ENCODE results near the gene NEDD8.

Gene NEDD8

DNA sequence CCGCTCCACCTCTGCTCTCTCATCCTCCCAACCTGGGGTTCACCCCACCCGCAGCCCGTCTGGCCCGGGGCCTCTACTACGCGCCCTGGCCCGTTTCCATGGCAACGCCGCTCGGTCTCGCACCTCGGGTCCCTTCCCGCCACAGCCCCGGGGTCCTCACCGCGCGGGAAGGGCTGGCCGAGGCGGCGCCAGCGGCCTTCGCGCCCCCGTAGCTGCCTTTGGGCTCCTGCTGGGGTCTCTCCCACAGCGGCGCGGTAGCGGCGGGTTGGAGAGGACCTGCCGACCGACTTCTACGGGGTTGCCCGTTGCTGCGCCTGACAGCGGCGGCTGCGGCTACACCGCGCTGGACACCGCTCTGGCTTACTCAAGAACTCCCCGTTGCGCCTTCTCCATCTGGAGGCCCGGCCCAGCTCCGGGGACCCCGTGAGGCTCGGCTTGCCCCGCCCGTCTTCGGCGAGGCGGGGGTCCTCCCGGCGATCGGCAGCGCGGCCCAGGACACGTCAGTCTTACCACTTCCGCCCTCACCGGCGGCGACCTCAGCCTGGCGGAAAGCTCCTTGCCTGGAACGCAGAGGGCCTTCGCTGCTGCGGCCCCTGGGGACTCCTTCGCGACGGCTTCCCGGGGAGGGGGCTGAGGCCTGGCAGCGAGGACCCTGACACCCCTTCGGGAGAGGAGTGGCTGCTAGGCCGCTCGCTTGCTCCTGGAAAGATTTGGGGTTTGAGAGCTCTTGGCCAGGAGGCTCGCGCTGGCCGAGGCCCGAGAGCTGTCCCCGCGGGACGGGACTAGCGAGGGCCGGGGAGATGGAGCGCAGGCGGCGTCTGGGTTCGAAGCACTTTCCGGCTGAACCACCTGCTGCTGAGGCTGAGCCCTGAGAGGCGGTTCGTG lies 36.7 kb downstream of the NEDD8 start, which contains the start of gene TM9SF1:
TSS of gene TM9SF1 (minus strand) at position 256 of the 885 bp plus-strand sequence. CDS start 422 bp downstream, outside the sequence.
- peak; percentile 84 to 85 for DNase-seq

DNA sequence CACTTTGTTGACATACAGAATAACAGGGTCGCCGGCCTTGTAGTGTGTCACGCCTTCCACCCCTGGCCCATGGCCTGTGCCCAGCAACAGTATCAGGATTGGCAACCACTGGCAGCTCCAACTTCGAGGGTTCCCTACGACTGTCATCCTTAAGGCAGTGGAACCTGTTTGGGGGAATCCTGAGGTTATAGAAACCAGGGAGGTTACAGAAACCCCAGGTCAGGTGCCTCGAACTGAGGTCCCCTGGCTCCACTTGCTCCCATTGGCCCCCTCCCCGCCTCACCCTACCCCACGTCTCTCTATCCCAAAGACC lies 37.3 kb downstream of the NEDD8 start:
- no peak for DNase-seq

DNA sequence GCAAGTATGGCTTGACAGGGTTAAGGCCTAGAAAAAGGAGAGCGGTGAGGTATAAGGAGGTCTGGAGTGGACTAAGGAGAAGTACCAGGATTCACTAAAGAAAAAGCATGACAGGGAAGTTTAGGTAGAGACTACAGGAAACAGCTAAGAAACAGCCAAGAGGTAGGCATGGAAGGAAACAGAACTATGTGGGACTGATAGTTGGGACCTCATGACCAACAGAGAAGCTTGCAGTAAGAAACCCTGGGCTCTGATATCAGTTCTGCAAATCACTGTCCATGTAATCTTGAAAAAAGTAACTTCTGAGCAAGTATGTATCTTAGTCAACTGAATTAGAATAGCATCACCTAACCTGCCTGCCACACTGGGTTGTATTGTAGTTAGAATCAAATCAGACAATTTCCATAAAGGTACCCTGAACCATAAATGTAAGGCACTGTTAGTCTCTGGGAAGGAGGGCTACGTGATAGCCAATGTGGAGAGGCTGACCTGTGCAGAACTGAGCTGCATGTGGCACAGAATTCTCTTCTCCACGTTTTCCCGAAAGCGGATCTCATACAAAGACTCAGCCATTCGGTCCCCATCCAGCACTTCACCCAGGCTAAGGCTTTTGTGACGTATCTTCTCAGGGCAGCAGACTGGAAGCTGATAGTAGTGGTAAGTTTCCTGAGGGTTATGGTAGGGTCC lies 37.8 kb downstream of the NEDD8 start:
- no peak for DNase-seq

DNA sequence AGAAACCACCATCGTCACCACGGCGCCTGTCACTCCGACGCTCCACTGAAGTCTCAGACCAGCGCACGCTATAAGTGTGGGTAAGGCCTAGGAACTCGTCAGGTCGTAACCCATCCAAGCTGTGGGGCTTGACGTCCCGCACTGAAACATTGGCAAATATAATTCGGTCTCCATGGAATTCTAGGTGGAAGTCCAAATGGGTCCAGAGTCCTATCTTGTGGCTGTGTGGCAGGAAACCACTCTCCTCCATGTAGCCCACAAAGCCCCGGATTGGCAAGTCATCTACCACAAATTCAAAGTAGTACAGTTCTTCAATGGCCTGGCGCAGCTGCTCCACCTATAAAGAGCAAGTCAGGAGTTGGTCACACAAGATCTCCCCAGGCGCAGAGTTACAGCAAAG lies 39.2 kb downstream of the NEDD8 start:
- no peak for DNase-seq

DNA sequence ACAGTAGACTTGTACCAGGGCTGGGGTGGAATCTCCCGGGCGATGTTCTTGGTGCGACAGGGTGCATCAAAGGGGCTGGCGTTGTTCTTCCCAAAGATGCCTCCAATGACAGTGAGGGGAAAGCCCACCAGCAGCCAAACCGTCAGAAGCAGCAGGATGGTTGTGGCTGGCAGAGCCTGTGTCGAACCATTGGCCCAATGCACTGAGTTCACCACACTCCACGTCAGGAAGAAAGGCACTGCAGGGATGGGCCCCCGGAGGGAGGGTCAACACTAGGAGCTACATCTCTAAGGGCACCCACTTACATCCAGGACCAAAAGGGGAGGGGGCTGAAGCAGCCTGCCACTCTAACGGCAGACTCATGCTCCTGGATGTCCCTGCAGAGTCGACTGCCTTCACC lies 41.8 kb downstream of the NEDD8 start:
- DNase-seq: no peak

DNA sequence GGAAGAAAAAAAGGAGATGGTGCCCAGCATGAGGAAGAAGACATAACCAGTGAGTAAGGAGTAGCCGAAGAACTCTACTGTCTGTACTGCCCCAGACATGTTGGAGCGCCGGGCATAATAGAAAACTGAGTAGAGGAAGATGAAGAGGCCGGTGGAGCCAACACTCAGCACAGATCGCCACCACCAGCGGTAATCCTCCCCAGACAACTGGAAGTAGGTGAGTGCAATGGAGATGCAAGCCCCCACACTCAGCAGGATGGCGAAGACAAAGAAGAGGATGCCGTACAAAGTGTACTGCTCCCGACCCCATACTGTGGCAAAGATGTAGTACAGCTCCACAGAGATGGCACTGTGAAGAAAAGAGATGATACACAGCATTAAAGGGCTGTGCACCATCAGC lies 42.7 kb downstream of the NEDD8 start:
- no peak for DNase-seq

DNA sequence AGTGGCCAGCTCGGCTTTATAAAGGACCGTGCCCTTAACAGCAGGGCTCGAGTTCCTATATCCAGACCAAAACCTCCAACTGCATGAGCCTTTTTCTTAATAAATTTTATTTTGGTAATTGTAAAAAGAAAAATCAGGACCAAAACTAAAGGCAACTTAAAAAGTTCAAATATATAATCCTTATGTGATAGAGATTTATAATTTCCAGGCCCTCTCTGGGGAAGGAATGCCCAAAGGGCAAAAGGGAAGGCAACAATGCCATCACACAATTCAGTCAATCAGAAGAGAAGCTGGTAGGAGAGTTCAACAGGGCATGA lies 43.1 kb downstream of the NEDD8 start:
- DNase-seq: no peak

DNA sequence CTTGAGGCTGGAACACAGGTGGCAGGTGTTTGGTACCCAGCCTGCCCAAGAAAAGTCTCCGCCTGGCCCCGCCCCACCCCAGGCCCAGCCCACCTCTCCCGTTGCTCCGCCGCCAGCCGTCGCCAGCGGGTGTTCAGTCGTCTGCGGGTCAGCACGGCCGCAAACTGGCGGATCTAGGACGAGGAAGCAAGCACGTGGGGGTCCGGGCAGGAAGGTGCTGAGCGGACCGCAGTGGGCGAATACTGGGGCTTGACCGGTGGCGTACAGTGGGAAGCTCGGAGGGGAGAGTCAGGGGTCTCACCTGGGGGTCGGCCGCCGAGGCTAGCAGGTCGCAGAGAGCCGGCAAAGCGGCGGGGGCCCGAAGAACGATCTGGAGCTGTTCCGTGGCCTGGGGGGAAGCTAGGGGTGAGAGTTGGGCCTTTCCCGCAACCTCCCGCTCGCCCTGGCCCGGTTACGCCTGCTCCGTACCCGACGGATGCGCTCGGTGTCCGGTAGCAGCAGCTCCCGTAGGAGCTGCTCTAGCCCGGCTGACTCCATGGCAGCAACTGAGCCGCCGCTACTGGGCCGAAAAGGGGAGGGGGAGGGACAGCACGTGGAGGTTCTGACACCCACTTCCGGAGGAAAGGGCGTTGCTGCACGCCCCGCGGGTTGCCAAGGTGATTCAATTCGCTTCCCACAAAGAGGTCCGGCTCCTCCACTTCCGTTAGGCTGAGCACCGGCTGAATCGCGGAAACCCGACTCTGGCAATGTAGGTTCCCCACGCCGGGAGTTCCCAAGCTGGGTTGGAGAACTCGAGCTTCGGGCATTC lies 43.7 kb downstream of the NEDD8 start, which contains the start of gene IPO4:
TSS of gene IPO4 (minus strand) at position 566 of the 808 bp plus-strand sequence. CDS start at position 537, 29 bp downstream.
- peak; percentile 90 to 96 for DNase-seq

DNA sequence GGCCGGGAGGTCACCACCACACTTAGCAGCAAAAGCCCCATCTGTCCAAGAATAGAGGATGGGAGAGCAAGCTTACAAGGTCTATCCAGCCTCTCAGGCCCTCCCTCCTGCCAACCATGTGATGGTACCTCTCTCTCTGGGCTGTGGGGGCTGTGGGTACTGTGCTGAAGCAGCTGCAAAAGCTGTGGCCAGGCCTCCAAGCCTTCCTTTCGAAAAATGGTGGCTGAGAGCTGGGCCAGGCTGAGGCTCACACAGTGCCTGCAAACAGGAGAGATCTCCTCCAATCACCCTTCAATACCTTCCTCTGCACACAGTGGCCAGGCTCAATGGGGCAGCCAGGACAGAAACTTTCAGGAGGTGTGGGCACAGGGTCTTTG lies 44.6 kb downstream of the NEDD8 start:
- no peak for DNase-seq

DNA sequence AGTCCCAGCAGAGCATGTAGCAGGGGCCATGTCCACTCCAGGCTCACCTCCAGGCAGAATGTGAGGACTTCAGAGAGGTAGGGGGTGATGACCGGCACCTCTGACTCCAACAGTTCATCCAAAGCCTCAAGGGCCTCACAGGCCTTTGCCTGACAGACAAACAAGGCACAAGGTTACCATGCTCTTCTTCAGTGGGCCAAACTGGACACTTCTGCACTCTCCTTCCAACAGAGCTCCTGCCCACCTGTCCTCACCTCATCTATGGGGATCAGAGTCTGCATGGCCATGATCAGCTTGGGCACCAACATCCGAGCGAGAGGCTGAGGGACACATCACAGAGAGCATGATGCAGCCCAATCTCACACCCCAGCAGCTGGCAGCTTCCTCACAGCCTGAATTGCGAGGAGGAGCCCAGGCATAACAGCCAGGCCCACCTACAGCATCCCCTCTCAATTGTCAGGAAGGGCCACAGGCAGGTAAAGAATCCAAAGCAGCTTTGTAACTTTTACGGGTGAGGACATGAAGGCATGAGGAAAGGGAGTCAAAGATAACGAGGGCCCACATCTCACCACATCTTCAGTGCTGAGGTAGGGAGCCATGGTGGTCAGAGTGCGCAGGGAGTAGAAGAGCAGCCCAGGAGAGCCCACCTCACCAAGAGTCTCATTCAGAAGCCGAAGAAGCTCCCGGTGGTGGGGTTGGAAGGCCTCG lies 45.2 kb downstream of the NEDD8 start:
- DNase-seq: no peak

DNA sequence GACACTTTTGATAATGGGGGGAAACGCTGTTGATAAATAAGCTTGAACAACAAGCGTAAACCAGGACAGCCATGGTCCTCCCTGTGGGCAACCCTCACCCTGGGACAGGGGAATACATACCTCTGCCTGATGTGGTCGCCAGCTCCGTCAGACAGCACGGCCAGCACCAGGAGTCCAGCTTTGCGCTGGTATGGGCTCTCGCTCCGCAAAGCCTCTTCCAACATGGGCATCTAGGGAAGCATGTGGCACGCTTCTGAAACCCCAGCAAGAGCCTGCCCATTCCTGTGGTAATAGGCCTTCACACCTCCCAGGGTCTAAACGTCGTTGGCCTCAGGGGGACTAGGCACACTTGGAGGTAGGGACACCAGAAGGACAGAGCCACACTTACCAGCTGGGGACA lies 46.4 kb downstream of the NEDD8 start:
- DNase-seq: no peak

DNA sequence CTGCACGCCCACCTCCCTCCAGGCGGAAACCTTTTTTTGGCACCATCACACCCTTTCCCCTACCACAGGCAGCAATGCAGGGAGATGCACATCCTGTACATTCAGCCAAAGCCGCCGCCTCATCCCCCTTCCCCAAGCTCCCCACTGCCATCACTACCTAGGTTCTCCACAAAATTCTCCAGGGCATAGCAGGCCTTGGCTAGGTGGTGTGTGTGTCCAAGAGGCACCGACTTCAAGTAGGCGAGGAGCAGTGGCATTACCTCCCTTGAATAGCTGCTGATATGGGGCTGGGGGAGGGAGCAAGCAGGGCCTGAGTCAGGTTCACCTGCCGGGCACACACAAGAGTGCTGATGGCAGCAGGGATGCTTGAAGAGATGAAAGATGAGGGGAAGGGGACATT lies 47.1 kb downstream of the NEDD8 start:
- no peak for DNase-seq

DNA sequence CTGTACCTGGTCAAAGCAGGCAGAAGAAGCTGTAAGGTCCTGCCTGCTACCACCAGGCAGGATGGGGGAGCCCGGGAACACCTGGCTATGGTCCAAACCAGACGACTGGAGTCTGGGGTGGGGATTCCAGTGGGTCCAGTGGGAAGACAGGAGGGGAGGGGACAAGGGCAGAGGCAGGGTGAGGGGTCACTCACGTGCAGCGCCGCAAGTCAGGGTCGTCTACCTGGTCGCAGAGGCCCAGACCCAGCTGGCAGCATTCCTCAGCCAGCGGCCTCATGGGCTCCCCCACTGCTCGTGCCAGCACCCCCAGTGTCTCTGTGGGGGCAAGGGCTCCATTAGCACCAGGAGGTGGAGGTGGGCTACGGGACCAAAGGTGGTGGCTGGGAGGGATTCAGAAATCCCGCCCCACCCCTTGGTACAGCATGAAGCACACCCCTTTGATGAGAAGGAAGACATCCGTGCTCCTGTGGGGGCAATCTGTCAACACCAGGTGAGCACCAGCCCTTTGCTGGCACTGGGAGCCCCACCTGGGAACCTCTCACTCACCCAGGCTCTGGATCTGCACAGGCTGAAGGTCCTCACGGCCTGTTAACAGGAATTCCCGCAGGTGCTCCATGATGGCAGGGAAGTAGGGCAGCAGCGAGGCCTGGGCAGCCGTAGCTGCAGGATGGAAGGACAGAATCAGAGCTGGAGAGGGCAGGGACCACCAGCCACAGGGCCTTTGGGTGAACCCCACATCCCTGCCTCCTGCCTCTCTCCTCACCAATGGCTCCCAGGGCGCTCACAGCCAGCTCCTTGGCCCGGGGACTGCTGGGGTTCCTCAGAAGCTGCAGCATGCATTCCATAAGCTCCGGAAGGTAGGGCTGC lies 47.8 kb downstream of the NEDD8 start:
- DNase-seq: no peak

DNA sequence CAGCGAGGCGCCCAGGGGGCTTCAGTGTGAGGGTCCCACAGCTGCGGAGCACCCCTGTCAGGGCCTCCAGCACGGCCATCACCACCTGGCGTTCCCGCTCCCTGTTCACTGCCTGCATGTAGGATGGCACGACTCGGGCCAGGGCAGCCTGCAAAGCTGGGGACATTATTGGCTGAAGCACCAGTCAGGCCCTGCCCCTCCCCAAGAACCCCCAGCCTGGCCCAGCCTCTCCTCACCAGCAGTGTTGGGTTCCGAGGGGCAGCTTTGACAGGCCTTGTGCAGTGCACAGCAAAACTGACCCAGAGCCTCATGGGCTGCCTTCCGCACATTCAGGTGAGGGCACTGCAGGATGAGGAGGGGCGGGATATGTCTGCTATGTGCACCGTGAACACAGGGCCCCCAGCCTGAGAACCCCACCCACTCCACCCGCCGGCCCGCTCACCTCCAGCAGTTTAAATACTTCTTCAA lies 49.1 kb downstream of the NEDD8 start:
- no peak for DNase-seq

DNA sequence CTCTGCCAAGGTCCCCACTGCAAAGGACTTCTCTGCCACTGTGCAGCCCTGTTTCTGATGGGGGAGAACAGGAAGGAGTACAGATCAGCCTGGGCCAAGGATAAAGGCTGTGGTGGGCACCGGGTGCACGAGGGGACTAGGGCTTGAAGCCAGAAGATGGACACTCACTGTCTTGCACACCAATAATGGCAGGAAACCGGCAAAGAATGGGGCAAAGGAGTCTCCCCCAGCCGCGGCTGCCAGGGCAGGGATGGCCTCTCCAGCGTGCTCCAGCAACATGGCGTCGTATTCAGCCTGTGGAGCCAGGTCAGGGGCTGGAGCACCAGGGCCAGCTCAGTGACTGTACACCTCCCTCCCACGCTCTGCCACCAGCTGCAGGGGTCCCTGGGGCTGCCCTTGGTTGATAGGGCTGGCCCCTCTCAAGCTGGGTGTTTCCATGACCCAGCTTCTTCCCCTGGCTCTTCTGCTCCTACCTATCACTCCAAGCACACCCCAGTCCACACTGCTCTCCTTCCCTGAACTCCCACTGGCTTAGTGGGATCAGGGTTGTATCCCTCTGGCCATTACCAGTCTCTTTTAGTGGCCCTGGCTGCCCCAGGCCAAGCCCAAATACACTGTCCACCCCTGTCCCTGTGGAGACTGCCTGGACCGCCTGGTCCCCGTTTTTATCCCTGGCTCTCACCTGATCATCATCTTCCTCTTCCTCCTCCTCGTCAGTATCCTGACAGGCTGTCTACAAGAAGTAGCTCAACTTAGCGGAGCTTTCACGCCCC lies 49.9 kb downstream of the NEDD8 start:
- no peak for DNase-seq

DNA sequence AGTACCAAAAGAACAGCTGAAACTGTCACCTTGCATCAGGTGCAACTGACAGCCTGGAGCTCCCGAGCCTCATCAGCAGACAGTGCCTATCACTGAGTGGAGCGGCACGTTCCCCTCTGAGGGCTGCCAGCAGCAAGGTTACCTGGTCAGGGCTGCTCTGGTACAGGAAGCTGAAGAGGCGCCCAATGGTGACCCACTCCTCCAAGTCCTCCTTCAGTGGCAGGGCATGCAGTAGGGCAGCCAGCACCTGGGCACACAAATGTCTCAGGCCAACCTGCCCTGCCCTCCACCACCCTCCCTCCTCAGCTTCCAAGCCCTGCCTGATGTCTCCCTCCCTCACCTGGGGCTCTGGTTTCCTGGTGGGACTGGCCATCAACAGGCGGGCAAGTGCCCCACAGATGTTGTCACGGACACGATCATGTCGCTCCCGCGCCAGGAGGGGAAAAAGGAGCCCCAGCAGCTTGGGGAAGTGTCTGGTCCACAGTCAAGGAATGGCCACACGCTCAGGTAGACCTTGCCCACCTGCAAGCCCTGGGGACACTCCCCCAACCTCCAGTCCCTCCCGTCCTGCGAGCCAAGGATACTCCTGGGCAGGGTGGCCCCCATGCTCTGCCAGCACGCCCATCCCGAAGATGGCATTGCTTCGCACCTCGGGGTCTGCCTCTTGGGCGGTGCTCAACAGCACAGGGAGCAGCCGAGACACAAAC lies 50.6 kb downstream of the NEDD8 start:
- no peak for DNase-seq

DNA sequence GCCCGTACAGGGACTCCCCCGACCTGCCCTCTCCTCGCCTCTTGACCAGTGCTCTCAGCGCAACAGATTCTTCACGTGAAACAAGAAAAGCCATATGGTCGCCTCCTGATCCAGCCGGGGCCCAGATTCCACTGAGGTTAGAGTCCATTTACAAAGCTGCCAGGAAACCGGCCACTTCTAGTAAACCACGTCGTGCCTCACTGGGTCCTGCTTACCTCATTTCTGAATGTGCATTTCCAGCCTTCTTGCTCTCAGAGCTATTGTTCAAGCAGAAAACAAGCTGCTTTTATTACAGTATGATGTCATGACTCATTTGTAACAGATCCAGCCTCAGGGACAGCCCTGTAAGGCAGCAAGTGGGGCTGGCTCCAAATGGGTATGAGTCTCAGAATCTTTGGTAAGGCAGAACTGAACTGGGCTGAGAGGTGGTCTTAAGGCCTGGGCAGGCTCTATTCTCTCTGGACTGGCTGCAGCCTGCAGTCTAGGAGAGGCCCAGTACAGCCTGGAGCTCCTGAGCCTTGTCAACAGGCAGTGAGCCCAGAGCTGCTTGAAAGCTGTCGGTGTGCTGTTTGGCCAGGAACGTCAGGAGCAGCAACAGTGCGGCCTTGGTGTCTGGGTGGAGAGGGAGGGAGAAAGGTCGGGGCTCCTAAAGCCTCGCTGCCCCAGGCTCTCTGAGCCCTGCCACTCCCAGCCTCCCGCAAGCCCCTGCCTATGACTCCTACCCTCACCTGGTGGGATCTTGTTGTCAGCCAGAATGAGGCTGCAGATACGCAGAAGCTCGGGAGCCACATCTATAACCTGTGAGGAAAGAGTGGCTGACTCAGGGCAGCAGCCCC lies 52.0 kb downstream of the NEDD8 start:
- DNase-seq: no peak

DNA sequence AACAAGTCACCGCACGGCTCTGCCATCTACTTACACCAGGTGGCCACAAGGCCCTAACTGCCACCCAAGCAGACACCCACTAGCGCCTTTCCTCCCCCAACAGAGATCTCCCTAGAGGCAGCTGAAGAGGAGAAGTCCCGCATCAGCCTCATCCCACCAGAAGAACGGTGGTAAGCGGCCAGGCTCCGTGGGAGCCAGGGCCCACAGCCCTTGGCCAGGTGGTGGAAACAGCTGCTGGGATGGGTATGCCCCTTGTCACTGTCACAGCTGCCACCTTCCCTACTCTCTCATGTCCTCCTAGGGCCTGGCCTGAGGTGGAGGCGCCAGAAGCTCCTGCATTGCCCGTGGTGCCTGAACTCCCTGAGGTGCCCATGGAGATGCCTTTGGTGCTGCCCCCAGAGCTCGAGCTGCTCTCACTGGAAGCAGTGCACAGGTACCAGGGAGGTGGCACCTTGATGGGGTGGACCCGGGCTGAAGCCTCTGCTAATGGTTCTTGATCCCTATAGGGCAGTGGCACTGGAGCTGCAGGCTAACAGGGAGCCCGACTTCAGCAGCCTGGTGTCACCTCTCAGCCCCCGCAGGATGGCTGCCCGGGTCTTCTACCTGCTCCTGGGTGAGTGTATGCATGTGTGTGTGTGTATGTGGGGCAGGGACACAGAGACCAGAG lies 52.7 kb downstream of the NEDD8 start:
- DNase-seq: no peak

Measured in stimulated activated CD4-positive, alpha-beta T cell treated with anti-CD3 and anti-CD28 coated beads, Interleukin-4, amount 100 ng/mL, for 4 hours (primary cell).